ENCODE measurements around the gene PRAF2.

The PRAF2 gene

GRCh38 chrX:49073601-49074575 is at the start of gene PRAF2:
Gene PRAF2 (minus strand): TSS chrX:49074002. CDS start chrX:49073987, 15 bp downstream.
- DNase-seq, result peak; percentile 87 to 88

- no peak for DNase-seq
Observed at GRCh38 chrX:49122499-49122898, 48.7 kb upstream of the PRAF2 start.

DNA sequence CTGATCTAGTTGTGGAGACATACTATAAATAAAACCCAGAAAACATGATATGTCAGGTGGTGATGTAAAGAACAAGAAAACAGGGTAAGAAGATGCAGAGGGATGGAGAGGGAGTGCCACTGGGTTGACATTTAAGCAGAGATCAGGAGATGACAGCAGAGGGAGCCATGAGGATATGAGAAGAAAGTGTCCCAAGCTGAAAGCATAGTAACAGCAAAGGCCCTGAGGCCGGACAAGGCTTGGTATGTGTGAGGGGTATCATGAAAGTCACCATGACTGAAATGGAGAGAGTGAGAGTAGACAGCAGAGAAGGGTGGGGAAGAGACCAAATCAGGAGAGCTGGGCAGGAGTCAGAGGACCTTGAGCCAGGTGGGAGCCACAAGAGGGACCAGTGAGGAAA is 46.3 kb upstream of the PRAF2 start:
- DNase-seq, result no peak

- no peak for DNase-seq
Observed at GRCh38 chrX:49117581-49117980, 43.8 kb upstream of the PRAF2 start.

DNA sequence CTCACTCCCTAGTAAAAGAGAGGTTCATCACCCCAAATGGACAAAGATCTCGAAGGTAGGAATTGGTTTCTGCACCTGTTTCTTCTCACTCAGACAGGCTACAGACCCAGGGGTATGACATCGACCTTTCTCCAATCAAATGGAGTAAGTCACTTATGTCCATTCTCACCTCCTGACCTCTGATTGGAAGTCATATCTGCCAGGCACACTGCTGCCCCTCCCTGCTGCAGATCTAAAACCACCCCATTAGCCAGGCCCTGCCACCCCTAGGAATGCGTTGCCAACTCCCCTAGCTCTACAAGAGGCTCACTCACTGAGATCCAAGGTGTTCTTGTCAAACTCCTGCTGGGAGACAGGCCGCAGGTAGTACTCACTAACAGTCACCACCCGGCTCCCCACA is 42.9 kb upstream of the PRAF2 start:
- no peak for DNase-seq

GRCh38 chrX:49116076-49116475 is 42.3 kb upstream of the PRAF2 start:
- DNase-seq, result no peak

DNA sequence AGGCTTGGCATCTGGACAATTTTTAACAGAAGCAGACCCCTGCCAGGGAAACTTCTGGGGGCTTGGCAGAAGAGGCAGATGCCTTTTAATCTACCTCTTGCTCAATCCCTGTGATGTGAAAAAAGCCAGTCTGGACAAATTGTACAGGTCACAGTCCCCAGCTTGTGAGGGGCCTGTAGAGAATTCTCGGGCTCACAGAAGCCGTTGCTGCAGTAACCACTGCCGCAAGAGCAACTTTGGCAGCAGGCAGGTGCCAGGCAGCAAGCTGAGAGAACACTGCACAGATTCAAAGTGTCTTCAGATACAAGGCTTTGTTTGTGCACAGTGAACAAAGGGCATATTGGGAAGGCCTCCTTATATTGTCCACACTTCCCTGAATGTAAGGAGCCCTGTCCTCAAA is 38.0 kb upstream of the PRAF2 start:
- DNase-seq, result no peak

GRCh38 chrX:49110417-49110816 is 36.6 kb upstream of the PRAF2 start:
- no peak for DNase-seq

DNA sequence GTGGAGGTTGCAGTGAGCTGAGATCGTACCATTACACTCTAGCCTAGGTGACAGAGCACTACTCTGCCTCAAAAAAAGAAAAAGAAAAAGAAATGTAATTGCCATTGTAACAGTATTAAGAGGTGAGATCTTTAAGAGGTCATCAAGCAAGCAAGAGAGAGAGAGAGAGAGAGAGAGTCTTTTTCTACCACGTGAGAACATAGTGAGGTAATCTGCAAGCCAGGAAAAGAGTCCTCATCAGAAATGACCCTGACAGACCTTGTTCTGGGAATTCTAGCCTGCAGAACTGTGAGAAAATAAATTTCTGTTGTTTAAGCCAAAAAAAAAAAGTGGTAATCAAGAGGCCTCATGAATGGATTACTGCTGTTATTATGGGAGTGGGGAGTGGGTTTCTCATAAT is 34.8 kb upstream of the PRAF2 start:
- no peak for DNase-seq

- no peak for DNase-seq
Observed at GRCh38 chrX:49106930-49107329, 33.1 kb upstream of the PRAF2 start.

DNA sequence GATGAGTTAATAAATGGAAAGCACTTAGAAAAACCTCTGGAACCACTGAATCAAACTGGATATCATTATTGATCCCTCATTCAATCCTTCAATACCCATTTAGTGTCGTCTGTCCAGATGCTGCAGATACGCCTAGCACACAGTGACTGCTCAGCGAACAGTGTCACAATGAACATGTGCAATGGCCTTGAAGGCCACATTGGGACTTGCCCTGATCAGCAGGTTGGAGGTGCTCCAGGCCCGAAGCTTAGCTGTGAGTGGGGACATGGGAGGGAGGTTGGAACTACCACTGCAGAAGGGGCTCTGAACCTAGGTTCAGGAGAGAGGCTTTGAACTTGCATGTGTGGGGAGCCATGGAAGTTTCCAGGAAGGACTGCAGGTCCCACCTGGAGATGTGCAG is 32.5 kb upstream of the PRAF2 start:
- DNase-seq, result no peak

DNA sequence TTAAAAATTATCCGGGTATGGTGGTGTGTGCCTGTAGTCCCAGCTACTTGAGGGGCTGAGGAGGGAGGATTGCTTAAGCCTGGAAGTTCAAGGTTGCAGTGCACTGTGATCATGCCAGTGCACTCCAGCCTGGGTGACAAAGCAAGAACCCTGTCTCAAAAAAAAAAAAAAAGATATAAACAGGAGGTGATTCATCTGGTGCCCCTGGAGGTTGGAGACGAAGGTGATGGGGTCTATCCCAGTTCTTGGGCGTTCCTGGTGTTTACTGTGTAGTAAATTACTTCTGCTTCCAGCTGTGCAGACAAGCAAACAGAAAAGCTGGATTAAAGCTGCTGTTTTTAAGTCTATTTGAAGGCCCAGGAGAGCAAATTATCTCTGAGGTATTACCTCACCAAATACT is 29.8 kb upstream of the PRAF2 start:
- no peak for DNase-seq

GRCh38 chrX:49102190-49102589 is 28.4 kb upstream of the PRAF2 start:
- DNase-seq, result no peak

GRCh38 chrX:49101629-49101984 is 27.8 kb upstream of the PRAF2 start:
- peak in 1 of 2 donors; percentile 9 for DNase-seq

GRCh38 chrX:49100704-49101628 is 27.2 kb upstream of the PRAF2 start:
- peak; percentile 86 for DNase-seq

DNA sequence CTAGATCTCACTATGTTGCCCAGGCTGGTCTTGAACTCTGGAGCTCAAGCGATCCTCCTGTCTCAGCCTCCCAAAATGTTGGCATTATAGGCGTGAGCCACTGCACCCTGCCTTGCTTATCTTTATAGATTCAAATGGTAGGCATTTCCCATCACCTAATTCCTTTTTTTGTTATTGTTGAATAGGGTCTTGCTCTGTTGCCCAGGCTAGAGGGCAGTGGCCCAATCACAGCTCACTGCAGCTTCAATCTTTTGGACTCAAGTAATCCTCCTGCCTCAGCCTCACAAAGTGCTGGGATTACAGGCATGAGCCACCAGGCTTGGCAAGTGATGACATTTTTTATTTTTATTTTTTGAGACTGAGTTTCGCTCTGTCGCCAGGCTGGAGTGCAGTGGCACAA is 22.6 kb upstream of the PRAF2 start:
- DNase-seq, result no peak

GRCh38 chrX:49089553-49089952 is 15.8 kb upstream of the PRAF2 start:
- DNase-seq, result no peak

DNA sequence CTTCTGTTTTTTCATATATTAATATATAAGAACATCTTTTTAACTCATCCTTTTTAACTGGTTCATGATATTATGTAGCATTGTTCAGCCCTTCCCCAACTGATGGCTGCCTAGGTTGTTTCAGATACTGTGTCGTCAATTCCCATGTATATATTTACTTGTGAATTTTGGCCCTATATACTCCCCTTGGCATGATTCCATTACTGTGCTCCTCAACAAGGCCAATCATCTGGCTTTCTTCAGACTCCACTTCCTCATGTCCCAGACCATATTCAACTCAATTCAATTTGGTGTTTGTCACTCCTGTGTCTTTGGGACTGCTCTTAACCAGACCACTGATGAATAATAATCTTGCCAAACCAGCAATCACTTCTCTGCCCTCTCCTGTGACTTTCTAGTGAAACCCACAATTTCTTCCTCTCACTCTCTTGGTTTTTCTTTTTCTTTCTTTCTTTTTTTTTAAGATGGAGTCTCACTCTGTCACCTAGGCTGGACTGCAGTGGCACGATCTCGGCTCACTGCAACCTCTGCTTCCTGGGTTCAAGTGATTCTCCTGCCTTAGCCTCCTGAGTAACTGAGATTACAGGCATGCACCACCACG is 8.6 kb upstream of the PRAF2 start:
- DNase-seq, result no peak

- peak; percentile 66 to 70 for DNase-seq
Observed at GRCh38 chrX:49079489-49080428, 6.0 kb upstream of the PRAF2 start, which contains the start of gene WDR45. Gene WDR45 (minus strand): TSS chrX:49079887. CDS start chrX:49078095, 1,792 bp downstream.

DNA sequence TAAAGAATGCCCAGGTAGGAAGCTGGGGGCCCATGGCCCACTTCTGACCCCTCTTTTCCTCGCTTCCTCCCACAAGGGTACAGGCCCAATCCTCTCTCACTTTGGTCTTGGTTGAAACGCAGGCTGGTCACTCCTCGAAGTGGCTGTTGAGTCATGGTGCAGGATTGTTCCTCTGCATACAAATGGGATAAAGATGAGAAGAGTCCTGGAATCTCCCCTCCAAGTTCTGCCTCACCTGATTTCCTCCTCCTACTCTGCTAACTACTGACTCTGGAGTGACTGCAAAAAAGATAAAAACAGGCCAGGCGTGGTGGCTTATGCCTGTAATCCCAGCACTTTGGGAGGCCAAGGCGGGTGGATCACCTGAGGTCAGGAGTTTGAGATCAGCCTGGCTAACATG is 4.1 kb upstream of the PRAF2 start:
- no peak for DNase-seq

DNA sequence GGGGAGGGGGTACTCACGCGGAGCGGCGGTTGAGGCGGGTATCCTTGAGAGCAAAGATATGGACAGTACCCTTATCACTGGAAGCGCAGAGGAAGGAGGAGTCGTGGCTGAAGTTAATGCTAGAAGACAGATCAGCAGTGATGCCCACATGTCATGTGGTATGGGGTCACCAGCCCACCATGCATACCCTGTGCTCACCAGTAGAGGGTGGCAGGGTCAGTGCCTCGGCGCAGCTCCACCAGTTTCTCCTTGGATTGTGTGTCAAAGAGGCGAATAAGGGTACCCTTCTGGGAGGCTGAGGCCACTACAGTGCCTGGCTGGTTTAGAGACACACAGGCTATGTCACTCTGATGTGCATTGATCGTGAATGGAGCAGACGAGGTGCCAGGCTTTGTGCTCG is 1.5 kb upstream of the PRAF2 start:
- no peak for DNase-seq

- no peak for DNase-seq
Observed at GRCh38 chrX:49072712-49073095, 1.1 kb downstream of the PRAF2 start.

Measured in stimulated activated CD4-positive, alpha-beta T cell treated with anti-CD3 and anti-CD28 coated beads, Interleukin-2, amount 100 ng/mL, for 24 hours (primary cell).